Measurements from ENCODE around the gene HABP2. TPM values are rescaled to one million over a fixed set of nuclear protein-coding genes. Genes with fewer than 3 reads are reported as not detected.

HABP2 gene
- total RNA-seq: 1 to 10 TPM in 1 of 4 donors, under 1 TPM in 2, not detected in 1; 0.15 to 5.6 (median 0.41) TPM

DNA sequence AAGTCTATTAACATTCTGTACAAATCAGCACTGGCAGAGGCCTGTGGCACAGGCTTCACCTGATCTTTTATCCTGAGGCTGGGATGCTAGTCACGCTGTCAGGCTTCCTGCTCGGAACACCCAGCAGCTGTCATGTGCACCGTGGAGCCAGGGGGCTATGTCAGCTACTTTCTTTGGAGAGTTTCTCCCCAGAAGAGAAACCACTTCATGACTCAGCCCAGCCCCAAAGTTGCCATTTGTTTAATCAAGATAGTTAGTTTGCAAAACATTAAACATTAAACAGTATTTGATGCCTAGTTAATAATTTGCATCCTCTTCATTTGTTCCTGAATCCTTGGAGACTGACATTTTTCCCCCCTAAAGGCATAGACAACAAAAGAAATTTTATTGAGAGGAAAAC, at the start of gene HABP2:
TSS of gene HABP2 (plus strand) at position 353 of the 400 bp plus-strand sequence. CDS start 69 bp downstream, outside the sequence.
- Histone ChIP-seq H3K36me3 (no peaks in the 10 kb centered on the region), H3K4me3 (no peak within 1 kb of the TSS), H3K27ac (no peak within 1 kb of the TSS), H3K9me3 (no peaks in the 10 kb centered on the region), H3K27me3 (no peaks in the 10 kb centered on the region), H3K4me1 (no peaks in the 10 kb centered on the region)
- DNase-seq: no peak
- intact Hi-C loops (cut with DNase I; ENCODE audit: low total_unique reads): no loop called here
- no peak for TF ChIP-seq POLR2A (IDR thresholded peaks at IDR 0.05)
- TF ChIP-seq, protein P1, sequence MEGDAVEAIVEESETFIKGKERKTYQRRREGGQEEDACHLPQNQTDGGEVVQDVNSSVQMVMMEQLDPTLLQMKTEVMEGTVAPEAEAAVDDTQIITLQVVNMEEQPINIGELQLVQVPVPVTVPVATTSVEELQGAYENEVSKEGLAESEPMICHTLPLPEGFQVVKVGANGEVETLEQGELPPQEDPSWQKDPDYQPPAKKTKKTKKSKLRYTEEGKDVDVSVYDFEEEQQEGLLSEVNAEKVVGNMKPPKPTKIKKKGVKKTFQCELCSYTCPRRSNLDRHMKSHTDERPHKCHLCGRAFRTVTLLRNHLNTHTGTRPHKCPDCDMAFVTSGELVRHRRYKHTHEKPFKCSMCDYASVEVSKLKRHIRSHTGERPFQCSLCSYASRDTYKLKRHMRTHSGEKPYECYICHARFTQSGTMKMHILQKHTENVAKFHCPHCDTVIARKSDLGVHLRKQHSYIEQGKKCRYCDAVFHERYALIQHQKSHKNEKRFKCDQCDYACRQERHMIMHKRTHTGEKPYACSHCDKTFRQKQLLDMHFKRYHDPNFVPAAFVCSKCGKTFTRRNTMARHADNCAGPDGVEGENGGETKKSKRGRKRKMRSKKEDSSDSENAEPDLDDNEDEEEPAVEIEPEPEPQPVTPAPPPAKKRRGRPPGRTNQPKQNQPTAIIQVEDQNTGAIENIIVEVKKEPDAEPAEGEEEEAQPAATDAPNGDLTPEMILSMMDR (IDR thresholded peaks at IDR 0.05): no peak

DNA sequence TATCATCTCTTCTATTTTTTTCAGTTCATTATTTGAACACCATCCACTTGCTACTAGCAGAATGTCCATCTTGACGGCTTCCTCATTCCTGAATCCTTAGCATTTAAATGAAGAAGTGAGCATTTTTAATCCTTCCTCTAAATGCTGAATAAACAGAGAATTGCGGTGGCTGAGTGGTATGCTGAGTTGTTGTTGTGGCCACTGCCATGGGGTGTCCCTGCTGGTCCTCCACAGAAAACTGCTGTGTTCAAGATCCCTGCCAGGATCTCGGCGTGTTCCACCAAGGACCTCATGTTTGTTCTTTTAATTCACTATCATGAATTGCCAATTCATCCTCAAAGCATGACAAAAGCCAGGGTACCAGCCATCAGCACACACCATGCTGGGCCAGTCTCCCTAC, 48.9 kb upstream of the HABP2 start:
- no peaks in the 10 kb centered on the region for H3K27me3 ChIP-seq
- no peaks in the 10 kb centered on the region for H3K9me3 ChIP-seq
- H3K4me3 ChIP-seq: no peak overlapping the region
- H3K4me1 ChIP-seq: no peaks in the 10 kb centered on the region
- TF ChIP-seq, protein P1 (IDR thresholded peaks at IDR 0.05): no peak
- no peak for TF ChIP-seq POLR2A (IDR thresholded peaks at IDR 0.05)
- intact Hi-C loops (cut with DNase I; ENCODE audit: low total_unique reads): no loop called here
- no peak overlapping the region for H3K27ac ChIP-seq
- DNase-seq: no peak
- no peaks in the 10 kb centered on the region for H3K36me3 ChIP-seq

DNA sequence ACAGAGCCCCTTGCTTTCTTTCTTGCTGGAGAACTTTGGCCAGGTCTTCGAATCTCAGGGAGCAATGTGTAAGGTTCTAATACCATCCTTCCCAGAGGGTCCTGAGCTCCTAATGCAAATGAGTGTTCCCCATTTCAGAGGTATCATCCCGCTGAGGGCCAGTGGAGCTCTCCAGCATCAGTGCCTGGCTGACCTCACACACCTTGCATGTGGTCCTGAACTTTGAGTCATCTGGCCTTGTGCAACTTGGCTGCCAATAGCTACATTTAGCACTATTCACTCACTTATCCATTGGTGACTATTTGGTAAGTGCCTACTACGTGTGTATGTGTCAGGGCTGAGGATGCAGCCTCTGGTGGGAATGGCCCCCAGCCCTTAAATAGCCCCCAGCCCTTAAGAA, 48.4 kb upstream of the HABP2 start:
- no peak for DNase-seq
- Histone ChIP-seq H3K27me3 (no peaks in the 10 kb centered on the region), H3K36me3 (no peaks in the 10 kb centered on the region), H3K4me1 (no peaks in the 10 kb centered on the region), H3K4me3 (no peak overlapping the region), H3K9me3 (no peaks in the 10 kb centered on the region), H3K27ac (no peak overlapping the region)
- intact Hi-C loops (cut with DNase I; ENCODE audit: low total_unique reads): no loop called here
- TF ChIP-seq, protein P1 (IDR thresholded peaks at IDR 0.05): no peak
- TF ChIP-seq POLR2A (IDR thresholded peaks at IDR 0.05): no peak

DNA sequence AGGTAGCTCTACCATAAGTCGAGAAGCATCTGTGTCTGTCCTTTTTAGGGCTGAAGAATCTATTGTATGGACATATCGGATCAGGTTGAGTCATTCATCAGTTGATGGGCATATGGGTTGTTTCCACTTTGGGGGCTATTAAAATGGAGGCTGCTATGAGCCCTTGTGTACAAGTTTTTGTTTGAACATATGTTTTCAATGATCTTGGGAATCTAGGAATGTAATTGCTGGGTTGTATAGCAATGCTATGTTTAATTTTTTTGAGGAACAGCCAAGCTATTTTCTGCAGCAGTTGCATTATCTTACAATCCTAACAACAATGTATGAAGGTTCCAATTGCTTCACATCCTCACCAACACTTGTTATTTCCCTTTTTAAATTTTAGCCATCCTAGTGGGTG, 46.4 kb upstream of the HABP2 start:
- Histone ChIP-seq H3K27me3 (no peaks in the 10 kb centered on the region), H3K4me3 (no peak overlapping the region), H3K9me3 (peaks cover 0 to 2% of the 10 kb centered on the region in 2 donors), H3K36me3 (no peaks in the 10 kb centered on the region), H3K4me1 (no peaks in the 10 kb centered on the region), H3K27ac (no peak overlapping the region)
- DNase-seq: no peak
- TF ChIP-seq POLR2A (IDR thresholded peaks at IDR 0.05): no peak
- TF ChIP-seq, protein P1 (IDR thresholded peaks at IDR 0.05): no peak
- intact Hi-C loops (cut with DNase I; ENCODE audit: low total_unique reads): no loop called here

DNA sequence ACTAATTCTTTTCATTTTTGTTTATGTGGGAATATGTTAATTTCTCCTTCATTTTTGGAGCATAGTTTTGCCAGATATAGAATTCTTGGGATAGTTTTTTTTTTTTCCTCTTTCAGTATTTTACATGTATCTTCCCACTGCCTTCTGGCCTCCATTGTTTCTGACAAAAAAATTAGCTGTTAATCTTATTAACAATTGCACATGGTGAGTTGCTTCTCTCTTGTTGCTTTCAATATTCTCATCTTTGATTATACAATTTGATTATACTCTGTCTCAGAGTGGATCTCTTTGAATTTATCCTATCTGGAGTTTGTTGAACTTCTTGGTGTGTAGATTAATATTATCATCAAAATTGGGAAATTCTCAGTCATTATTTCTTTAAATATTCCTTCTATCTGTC, 41.4 kb upstream of the HABP2 start:
- Histone ChIP-seq H3K27me3 (no peaks in the 10 kb centered on the region), H3K4me1 (no peaks in the 10 kb centered on the region), H3K4me3 (no peak overlapping the region), H3K9me3 (peaks cover 0 to 7% of the 10 kb centered on the region in 2 donors), H3K27ac (no peak overlapping the region), H3K36me3 (no peaks in the 10 kb centered on the region)
- no peak for DNase-seq
- no peak for TF ChIP-seq POLR2A (IDR thresholded peaks at IDR 0.05)
- TF ChIP-seq, protein P1 (IDR thresholded peaks at IDR 0.05): no peak
- intact Hi-C loops (cut with DNase I; ENCODE audit: low total_unique reads): no loop called here

Measured in uterus (tissue), 4 donors.